Daoy (cell line): ENCODE measurements around the gene KCNK15. TPM values are rescaled to one million over a fixed set of nuclear protein-coding genes. Genes with fewer than 3 reads are reported as not detected.

Source experiments
- DNase-seq: peaks from one replicate; pipeline ENCODE4 v3.0.0-alpha.2; 2015; ENCODE audit warnings: low read depth
- total RNA-seq: library from RNA; depleted of rRNA; stranded (reverse); fragments of >200 nt; shearing (Covaris generic); gene quantifications from 2 replicates; pipeline ENCODE4 v1.2.3, GENCODE V29; 2014

The KCNK15 gene
- total RNA-seq, 1 experiment from 2014 or later = not detected

DNA sequence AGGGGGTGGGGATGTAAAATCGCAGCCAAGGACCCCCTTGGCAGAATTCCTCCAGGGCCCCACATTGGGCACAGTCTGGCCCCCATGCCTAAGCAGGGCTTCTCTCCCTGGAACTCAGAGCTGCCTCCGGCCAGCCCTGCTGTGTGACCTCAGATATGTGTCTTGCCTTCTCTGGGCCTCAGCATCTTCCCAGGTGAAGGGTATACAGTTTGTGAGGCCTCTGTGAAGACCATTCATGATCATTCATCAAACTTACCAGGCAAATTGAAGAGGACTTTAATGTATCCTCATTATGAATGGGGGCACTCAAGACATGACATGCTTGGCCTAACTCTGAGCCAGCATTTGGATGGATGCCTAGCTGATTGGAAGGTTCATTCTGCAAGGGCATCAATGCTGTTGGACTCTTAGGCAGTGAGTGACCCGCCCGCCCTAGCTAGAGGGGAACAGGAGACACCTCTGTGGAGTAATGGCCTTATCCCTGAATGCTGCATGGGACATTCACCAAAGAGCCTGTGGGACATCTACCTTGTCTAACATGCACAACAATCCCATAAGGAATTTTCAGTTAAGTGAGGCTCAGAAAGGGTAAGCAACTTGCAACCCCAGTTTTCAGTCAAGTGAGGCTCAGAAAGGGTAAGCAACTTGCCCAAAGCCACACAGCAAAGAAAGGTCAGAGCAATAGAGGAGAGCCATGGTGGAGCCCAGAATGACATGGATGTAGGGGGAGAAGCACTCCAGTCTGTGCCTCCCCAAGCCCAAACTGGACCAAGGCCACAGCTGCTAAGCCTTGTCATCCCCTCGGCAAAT lies 30.0 kb upstream of the KCNK15 start:
- DNase-seq = no peak

DNA sequence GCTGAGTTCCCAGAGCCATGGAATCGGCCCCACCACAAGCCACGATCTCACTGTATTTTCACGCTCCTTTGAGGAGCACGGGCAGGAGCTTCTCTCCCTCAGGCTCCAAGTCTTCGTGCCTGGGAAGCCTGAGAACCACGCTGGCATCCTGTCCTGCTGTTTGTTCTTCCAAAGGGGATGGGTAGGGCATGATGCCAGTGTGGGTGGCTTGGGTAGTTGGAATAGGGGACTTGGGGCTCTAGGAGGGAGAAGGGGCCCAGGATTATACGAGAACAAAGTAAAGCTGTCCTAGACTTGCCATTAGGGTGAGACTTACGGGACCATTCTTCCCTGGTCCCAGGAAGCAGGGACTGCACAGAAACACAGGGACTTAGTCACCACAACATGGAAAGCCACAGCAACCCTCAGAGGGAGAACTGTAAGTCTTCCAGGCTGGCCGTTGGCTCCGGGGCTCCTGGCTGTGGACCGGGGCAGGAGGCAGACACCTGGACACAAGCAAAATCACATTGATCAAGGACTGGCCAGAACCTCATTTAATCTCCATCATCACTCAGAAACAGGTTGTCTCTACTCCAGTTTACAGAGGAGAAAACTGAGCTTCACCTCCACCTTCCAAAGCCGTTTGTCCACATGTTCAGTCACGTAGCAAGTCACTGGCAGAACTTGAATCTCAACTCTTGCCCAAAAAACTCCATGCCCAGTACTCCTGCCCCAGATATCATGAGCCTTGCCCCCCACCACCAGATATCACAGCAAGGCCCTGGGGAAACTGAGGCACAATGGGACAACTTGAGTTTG lies 29.2 kb upstream of the KCNK15 start:
- DNase-seq = no peak

- no peak for DNase-seq
Observed at GRCh38 chr20:44717986-44718385, 27.7 kb upstream of the KCNK15 start.

- DNase-seq = no peak
Observed at GRCh38 chr20:44719841-44720240, 25.8 kb upstream of the KCNK15 start.

DNA sequence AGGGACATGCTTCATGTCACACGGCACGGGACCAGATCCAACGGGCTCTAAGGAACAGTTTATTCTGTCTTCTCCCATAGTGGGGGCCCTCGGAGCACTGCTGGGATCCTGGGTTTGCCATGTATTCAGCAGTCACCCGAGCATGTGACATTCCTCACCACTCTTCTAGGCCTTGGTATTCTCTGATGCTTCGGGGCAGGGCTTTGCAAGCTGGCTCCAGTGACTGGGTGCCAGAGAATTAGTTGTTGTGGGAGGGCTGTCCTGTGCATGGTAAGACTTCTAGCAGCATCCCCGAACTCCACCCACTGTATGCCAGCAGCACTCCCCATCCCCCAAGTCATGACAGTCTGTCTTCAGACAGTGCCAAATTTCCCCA lies 25.1 kb upstream of the KCNK15 start:
- DNase-seq = peak; percentile 76

DNA sequence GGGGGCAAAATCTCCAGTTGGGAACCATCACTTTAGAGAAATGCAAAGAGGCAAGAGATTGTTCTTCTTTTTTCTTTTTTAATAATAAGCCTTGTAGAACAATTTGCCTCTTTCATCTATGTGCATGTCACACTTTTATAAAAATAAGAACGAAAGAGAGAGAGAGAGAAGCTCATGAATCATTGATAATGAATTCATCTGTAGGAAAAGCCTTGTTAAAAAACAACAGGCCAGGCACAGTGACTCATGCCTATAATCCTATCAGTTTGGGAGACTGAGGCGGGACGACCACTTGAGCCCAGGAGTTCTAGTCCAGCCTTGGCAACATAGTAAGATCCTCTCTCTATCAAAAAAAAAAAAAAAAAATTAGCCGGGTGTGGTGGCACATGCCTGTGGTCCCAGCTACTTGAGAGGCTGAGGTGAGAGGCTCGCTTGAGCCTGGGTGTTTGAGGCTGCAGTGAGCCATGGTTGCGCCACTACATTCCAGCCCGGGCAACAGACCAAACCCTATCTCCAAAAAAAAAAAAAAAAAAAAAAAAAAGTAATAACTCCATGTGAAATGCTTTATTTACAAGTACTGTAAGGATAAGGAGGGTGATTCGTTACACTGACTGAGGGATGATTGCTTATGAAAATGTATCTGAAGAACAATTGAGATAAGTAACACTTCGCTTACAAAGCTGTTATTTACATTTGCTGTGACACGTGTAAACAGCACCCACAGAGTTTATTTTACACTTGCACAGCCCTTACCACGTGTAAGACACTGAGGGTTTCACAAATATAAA lies 24.5 kb upstream of the KCNK15 start:
- peak; percentile 80 for DNase-seq

- DNase-seq = no peak
Observed at GRCh38 chr20:44721785-44722054, 23.9 kb upstream of the KCNK15 start.

- no peak for DNase-seq
Observed at GRCh38 chr20:44722990-44723389, 22.7 kb upstream of the KCNK15 start.

- DNase-seq = no peak
Observed at GRCh38 chr20:44723391-44723790, 22.3 kb upstream of the KCNK15 start.

DNA sequence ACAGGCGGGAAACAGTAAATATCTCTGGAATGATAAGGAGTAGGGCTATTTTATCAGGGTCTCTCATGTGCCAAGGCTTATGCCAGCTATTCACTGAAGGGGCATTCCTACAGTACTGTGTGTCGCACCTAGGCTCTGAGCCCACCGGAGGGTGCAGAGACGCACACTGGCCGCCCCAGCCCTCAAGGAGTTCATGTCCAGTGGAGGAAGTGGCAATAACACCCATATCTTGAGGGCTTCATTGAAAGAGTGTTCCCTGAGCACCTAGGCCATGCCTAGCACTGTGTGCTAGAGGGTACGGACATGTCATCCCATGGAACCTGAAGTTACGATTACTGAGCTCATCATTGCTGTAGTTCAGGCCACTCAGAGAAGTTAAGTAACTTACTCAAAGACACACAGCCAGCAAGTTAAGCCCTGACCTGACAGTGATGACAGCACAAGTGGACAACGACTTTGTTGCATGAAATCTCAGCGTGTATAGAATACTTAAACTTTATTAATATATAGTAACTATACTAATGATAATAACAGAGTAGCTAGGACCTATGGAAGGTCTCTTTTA lies 21.8 kb upstream of the KCNK15 start:
- DNase-seq = no peak

DNA sequence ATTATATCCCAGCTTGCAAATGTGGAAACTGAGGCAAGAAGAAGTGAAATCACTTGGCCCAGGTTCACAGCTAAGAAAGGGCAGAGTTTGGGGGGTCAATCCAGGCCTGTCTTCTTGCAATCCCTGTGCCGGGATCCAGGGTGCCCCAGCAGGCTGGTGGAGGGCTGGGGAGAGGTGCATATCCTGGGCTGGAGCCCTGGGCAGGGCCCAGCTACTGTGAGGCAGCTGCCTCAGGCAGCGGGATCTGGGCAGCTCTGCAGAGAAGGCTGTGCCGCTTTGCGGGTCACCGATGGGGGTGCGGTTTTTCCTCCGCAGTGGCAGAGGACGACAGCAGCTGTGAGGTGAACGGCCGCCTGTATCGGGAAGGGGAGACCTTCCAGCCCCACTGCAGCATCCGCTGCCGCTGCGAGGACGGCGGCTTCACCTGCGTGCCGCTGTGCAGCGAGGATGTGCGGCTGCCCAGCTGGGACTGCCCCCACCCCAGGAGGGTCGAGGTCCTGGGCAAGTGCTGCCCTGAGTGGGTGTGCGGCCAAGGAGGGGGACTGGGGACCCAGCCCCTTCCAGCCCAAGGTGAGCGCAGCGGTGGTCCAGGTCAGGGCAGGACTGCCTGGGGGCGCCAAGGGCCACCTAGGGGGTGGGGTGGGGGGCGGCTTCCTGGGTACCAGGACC lies 21.1 kb upstream of the KCNK15 start:
- DNase-seq = no peak

GRCh38 chr20:44725837-44726236 lies 19.8 kb upstream of the KCNK15 start:
- no peak for DNase-seq

DNA sequence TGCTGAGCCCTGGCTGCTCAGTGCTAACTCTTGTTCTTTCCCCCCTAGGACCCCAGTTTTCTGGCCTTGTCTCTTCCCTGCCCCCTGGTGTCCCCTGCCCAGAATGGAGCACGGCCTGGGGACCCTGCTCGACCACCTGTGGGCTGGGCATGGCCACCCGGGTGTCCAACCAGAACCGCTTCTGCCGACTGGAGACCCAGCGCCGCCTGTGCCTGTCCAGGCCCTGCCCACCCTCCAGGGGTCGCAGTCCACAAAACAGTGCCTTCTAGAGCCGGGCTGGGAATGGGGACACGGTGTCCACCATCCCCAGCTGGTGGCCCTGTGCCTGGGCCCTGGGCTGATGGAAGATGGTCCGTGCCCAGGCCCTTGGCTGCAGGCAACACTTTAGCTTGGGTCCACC lies 18.6 kb upstream of the KCNK15 start:
- no peak for DNase-seq

DNA sequence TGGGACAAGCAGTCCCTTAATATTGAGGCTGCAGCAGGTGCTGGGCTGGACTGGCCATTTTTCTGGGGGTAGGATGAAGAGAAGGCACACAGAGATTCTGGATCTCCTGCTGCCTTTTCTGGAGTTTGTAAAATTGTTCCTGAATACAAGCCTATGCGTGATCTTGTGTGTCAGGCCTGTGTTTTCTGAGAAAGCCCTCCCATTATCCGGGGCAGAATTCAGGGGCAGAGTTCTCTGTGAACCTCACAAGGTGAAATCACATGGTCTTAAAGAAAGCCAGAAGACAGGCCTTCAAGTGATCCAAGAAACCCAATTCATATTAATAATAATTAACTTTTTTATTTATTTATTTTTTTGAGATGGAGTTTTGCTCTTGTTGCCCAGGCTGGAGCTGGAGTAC lies 18.0 kb upstream of the KCNK15 start:
- DNase-seq = no peak

DNA sequence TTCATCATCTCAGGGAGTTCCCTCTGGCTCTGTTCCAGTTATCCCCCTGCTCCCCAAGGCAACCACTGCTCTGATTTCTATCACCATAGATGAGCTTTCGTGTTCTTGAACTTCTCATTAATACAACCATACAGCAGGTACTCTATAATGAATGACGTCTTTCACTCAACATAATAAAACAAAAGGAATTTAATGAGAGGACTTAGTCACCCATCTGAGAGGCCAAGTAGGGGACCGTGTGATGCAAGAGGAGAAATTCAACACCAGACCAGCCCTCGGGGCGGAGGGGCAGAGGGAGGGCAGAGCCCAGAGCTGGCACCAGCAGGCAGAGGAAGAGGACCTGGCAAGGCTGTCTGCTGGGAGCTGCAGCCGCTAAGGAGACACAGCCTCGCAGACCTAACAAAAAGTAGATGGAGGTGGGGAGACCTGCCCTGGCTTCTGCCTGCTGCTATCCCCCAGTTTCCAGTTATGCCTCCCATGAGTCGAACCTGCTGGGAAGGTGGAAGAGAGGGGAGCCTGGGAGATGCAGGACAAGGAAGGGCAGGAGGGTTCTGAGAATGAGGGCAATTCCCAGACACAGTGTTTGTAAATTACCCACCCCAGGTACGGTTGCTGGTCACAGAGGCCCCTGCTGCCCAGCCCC lies 16.7 kb upstream of the KCNK15 start:
- peak; percentile 94 for DNase-seq

DNA sequence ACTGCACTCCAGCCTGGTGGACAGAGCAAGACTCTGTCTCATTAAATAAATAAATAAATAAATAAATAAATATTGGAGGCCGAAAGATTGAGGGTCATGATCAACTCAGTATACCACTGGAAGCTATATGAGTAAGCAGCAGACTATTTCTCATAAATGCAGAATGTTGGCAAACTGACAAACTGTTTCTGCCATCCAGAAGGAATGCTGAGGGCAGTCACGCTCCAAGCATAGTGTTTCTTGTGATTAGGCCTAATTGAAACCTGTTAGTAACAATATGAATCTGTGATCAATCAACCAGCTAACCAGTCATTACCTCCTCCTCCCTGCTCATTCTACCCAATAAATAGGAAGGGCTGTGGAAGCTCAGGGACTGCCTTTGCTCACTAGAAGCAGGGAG lies 15.2 kb upstream of the KCNK15 start:
- DNase-seq = peak; percentile 83

DNA sequence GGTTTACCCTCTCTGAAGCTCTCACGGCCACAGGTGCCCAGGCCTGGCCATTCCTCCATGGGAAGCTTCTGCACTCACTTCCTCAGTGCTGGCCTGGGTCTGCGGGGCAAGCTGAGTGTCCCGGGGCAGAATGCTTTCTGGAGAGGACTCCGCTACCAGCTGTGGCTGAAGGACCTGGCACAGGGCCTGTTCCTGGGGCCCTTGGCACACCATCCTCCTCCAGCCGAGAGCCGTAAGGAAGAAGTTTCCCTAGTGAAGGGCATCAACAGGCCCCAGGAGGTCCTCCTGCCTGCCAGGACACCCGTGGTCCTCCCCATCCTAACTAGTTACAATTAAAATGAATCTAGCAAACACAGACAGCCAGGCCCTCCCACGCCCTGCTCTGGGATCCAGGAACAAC lies 14.0 kb upstream of the KCNK15 start:
- no peak for DNase-seq

DNA sequence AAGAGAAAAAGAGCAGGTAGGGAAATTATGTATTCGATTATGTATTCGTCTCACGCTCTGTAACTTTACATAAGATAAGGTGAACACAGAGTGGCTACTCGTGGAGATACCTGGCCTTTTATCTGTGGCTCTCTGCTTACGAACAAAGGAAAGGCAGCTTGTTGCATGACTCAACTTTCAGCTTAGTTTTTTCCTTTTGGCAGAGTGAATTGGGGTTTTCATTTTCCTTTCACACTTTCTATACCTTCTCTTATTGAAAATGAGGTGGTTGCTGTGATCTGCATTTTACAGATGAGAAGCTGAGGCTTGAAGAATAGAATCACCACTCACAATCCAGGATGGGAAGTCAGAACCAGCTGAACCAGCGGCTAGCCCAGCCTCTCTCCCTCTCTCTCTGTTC lies 13.3 kb upstream of the KCNK15 start:
- DNase-seq = no peak

DNA sequence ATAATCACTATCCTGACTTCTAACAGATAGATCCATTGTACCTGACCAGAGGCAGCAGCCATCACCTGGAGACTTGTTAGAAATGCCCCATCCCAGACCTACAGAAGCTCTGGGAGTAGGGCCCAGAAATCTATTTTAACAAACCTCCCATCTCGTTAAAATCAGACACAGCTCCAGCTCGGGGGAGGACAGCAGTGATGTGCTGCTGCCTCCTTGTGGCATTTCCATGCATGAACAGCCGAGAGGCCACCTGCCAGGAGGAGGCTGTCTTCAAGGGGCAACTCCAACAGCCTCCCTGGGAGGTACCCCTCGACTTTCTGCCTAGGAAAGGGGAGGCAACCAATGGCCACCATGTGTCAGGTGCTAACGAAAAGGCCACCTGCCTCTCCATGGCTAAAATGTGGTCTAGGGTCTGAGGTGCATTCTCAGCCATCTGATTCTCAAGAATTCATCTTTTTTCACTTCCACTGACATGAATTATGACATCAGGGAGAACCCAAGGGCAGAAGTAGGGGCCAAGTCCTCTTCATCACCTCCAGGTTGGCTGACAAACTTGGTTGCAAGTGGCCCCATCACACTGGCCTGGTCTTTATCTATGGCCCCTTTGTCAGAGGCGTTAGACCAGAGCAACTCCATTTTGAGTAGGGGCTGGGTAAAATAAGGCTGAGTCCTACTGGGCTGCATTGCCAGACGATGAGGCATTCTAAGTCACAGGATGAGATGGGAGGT lies 12.2 kb upstream of the KCNK15 start:
- peak; percentile 78 for DNase-seq

GRCh38 chr20:44734938-44735337 lies 10.7 kb upstream of the KCNK15 start:
- peak; percentile 35 for DNase-seq

- no peak for DNase-seq
Observed at GRCh38 chr20:44735816-44736169, 9.9 kb upstream of the KCNK15 start.
